Activated naive CD4-positive, alpha-beta T cell treated with anti-CD3 and anti-CD28 coated beads, Interleukin-2, amount 10 ng/mL, durations not matched to agents 7 days and 5 days (primary cell): ENCODE results near the gene OSBPL10.

Source experiments
- CTCF ChIA-PET: fragments of 350-600 bp; sonication (Branson Sonifier 250); formaldehyde crosslinking; loops from one replicate; lab custom pipeline; 2021; ENCODE audit warnings: antibody characterized with exemption; lab: Charles Lee
- DNase-seq: peaks from one replicate; pipeline ENCODE4 v3.0.0-alpha.2; 2020
- H3K27ac Mint-ChIP-seq: one replicate; pipeline ENCODE4 v1.8.0; 2021; ENCODE audit warnings: mild to moderate bottlenecking, moderate library complexity, mixed read lengths
- H3K27me3 Mint-ChIP-seq: one replicate; pipeline ENCODE4 v1.8.0; 2021; ENCODE audit warnings: mild to moderate bottlenecking, mixed read lengths
- H3K36me3 Mint-ChIP-seq: one replicate; pipeline ENCODE4 v1.8.0; 2021; ENCODE audit warnings: mixed read lengths
- H3K4me1 Mint-ChIP-seq: one replicate; pipeline ENCODE4 v1.8.0; 2021; ENCODE audit warnings: mixed read lengths
- H3K4me3 Mint-ChIP-seq: one replicate; pipeline ENCODE4 v1.8.0; 2021; ENCODE audit warnings: mild to moderate bottlenecking, moderate library complexity, mixed read lengths
- H3K9me3 Mint-ChIP-seq: one replicate; pipeline ENCODE4 v1.8.0; 2021; ENCODE audit warnings: mixed read lengths

The OSBPL10 gene

DNA sequence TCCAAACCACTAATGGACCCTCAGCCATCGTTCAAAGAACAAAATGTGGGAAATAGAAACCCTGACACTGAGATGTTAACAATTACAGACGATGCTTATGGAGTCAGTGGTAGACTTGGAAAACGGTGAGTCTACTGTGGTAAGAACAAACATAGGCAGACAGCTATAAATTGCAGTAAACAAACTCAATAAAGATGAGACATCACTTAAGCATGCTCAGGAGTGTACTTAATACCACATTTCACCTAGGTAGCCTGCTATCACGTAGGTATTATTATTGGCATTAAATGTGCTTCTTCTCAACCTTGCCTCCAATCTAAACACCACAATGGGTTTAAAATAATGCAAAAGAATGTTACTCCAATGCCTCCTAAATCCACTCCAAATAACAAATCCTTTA lies 2.5 kb downstream of the OSBPL10 start:
- no peaks in the 10 kb centered on the region for H3K9me3 Mint-ChIP-seq
- no peak overlapping the region for H3K27ac Mint-ChIP-seq
- peaks cover 27% of the 10 kb centered on the region for H3K4me1 Mint-ChIP-seq
- H3K4me3 Mint-ChIP-seq: no peak overlapping the region
- peaks cover 50% of the 10 kb centered on the region for H3K27me3 Mint-ChIP-seq
- CTCF ChIA-PET: no interaction called here
- no peak for DNase-seq
- H3K36me3 Mint-ChIP-seq: no peaks in the 10 kb centered on the region

DNA sequence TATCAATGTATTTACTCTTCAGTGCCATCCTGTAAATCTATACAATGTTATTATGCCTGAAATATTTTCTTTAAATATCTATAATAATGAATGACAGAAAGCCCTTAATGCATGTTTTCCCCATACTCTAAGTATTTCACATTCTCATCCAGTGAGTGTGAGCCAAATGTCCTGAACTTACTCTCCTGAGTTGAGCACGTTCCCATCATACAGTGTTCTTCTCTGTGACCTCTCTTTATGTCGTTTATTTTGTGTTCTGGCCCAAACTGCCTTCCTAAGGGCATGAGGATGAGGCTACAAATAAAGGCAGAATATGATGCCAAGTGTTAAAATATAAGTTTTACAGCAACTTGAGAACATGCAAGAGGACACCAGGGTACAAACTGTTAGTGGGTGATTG lies 3.3 kb downstream of the OSBPL10 start:
- H3K4me1 Mint-ChIP-seq: peaks cover 27% of the 10 kb centered on the region

DNA sequence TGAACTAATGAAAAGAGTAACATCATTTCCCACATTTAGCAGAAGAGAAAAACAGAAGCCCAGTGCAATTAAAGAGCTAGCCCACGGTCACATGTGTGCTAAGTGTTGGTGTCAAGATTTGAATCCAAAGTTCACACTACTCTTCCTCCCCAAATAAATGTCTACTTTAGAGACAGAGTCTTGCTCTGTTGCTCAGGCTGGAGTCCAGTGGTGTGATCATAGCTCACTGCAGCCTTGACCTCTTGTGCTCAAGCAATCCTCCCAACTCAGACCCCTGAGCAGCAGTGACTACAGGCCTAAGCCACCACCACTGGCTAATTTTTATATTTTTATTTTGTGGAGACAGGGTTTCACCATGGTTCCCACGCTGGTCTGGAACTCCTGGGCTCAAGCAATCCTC lies 4.8 kb downstream of the OSBPL10 start:
- Mint-ChIP-seq H3K9me3 (no peaks in the 10 kb centered on the region), H3K36me3 (no peaks in the 10 kb centered on the region), H3K27me3 (peaks cover 35% of the 10 kb centered on the region), H3K4me1 (peaks cover 18% of the 10 kb centered on the region), H3K4me3 (no peak overlapping the region), H3K27ac (no peak overlapping the region)
- no peak for DNase-seq
- CTCF ChIA-PET: interaction anchor here (1.0 kb wide), 1 partner anchor 9 kb away, joined by 3 read pairs; no protein-coding TSS in a partner anchor

More for the DNA sequence above, 3.3 kb downstream of the OSBPL10 start:
- Mint-ChIP-seq H3K36me3 (no peaks in the 10 kb centered on the region), H3K27me3 (peaks cover 49% of the 10 kb centered on the region), H3K27ac (no peak overlapping the region), H3K4me3 (no peak overlapping the region), H3K9me3 (no peaks in the 10 kb centered on the region)
- no peak for DNase-seq
- CTCF ChIA-PET: no interaction called here

DNA sequence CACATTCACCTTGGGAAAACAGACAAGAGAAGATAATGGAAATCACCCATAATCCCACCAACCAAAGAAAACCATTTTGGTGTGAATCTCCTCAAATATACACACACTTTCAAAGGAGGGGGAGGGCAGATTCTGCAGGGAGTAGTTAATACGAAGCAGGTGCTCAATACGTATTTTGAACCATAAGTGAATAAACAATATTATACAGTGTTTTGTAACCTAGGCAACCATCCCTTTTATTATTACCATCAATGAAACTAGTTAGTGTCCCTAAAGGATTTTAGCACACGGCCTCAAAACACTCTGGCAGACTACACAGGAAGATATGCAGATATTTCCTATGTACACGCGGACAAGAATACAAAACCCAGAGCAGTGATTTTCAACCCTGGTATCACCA lies 6.1 kb downstream of the OSBPL10 start:
- Mint-ChIP-seq H3K27ac (no peak overlapping the region), H3K36me3 (no peaks in the 10 kb centered on the region), H3K4me1 (peaks cover 11% of the 10 kb centered on the region), H3K4me3 (no peak overlapping the region), H3K9me3 (no peaks in the 10 kb centered on the region), H3K27me3 (peaks cover 24% of the 10 kb centered on the region)
- CTCF ChIA-PET: no interaction called here
- DNase-seq: no peak

DNA sequence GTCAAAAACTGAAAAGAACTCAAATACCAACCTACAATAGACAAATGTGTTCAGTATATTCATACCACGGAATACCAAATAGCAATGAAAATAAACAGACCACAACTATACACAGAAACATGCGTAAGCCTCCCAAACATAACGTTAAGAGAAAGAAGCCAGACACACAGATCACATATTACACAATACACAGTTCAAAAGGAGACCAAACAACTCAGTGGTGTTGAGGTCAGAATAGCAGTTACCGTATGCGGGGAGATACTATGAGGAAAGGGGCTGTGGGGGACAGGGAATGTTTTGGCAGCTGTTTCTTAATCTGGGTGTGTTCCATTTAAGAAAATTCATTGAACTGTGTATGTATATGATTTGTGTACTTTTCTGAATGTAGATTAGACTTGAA lies 6.6 kb downstream of the OSBPL10 start:
- H3K27me3 Mint-ChIP-seq: peaks cover 19% of the 10 kb centered on the region
- no peak overlapping the region for H3K27ac Mint-ChIP-seq
- no peak overlapping the region for H3K4me3 Mint-ChIP-seq
- no peak for DNase-seq
- no peaks in the 10 kb centered on the region for H3K36me3 Mint-ChIP-seq
- H3K4me1 Mint-ChIP-seq: peaks cover 8% of the 10 kb centered on the region
- CTCF ChIA-PET: no interaction called here
- H3K9me3 Mint-ChIP-seq: no peaks in the 10 kb centered on the region

DNA sequence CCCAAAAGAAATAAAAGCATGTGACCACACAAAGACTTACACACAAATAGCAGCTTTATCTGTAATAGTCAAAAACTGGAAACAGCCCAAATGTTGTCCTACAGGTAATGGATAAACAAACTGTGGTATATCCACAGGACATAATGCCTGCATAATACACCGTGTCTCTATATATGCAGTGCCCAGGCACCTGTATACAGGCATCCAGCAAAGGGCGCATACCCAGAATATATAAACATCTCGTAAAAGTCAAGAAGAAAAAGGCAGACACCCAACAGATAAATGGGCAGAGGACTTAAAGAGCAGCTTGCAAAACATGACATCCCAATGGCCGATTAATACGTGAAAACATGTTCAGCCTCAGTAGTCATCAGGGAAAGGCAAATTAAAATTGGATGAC lies 7.2 kb downstream of the OSBPL10 start:
- H3K27me3 Mint-ChIP-seq: peaks cover 13% of the 10 kb centered on the region
- no peak overlapping the region for H3K4me3 Mint-ChIP-seq
- H3K36me3 Mint-ChIP-seq: no peaks in the 10 kb centered on the region
- H3K9me3 Mint-ChIP-seq: no peaks in the 10 kb centered on the region
- CTCF ChIA-PET: no interaction called here
- no peak for DNase-seq
- no peak overlapping the region for H3K27ac Mint-ChIP-seq
- H3K4me1 Mint-ChIP-seq: peaks cover 2% of the 10 kb centered on the region

DNA sequence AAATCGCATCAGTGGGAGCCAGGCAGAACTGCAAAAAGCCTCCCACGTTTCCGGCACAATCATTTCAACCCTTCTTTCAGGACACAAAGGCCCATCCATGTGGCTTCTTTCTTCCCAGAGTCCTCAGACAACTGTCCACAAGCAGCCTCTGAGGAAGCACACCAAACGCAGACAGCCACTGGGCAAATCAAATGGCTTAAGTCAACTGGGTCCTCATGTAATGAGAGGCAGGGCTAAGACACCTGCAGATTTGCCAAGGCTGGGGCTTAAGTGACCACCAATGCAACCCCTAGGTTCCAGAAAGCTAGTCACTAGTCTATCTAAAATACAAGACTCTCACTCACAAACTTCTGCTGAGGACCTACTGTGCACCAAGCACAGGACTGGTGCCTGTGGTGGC lies 8.0 kb downstream of the OSBPL10 start:
- DNase-seq: no peak
- no peak overlapping the region for H3K4me3 Mint-ChIP-seq
- H3K36me3 Mint-ChIP-seq: no peaks in the 10 kb centered on the region
- no peaks in the 10 kb centered on the region for H3K9me3 Mint-ChIP-seq
- H3K4me1 Mint-ChIP-seq: no peaks in the 10 kb centered on the region
- H3K27me3 Mint-ChIP-seq: peaks cover 12% of the 10 kb centered on the region
- CTCF ChIA-PET: no interaction called here
- no peak overlapping the region for H3K27ac Mint-ChIP-seq

DNA sequence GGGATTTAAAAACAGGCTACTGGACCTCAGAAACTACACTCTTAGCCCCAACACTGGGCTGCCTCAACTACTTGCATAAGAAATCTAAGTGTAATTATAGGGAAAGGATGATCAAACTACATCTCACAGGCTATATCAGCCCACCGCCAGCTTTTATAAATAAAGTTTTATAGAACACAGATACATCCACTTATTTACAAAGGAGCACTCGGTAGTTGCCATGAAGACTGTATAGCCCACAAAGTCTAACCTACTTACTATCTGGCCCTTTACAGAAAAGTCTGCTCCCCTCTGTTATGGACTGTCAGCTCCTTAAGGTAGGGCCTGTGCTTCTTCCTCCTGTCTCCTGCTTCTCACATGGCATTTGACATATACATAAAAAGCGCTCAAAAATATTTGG lies 9.5 kb downstream of the OSBPL10 start:
- Mint-ChIP-seq H3K27ac (no peak overlapping the region), H3K27me3 (peaks cover 5% of the 10 kb centered on the region), H3K4me3 (no peak overlapping the region), H3K9me3 (no peaks in the 10 kb centered on the region), H3K4me1 (no peaks in the 10 kb centered on the region), H3K36me3 (no peaks in the 10 kb centered on the region)
- DNase-seq: no peak
- CTCF ChIA-PET: no interaction called here

DNA sequence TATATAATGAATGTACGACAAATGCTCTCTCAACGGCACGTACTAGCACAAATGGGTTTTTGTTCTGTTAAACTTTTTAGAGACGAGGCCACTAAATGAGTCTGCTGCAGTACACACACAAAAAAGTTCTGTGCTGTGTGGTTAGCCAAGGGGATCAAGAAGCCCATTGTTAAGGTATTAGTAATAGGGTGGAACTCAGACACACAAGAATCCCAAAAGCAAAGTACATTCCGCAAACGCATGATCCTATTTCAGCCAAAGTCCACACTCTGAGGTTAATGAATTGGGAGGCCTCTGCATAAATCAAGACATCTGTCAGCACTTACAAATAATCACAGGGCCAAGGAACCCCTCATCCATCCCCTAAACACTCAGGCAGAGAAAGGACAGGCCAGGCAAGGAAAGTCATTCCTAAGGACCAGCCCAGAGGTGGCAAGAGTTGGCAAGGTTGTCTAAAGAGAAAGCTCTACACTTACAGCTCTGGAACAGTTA lies 12.1 kb downstream of the OSBPL10 start:
- no peak for DNase-seq
- Mint-ChIP-seq H3K27ac (no peak overlapping the region), H3K27me3 (peaks cover 9% of the 10 kb centered on the region), H3K4me3 (no peak overlapping the region), H3K4me1 (no peaks in the 10 kb centered on the region), H3K9me3 (no peaks in the 10 kb centered on the region), H3K36me3 (no peaks in the 10 kb centered on the region)
- CTCF ChIA-PET: no interaction called here

DNA sequence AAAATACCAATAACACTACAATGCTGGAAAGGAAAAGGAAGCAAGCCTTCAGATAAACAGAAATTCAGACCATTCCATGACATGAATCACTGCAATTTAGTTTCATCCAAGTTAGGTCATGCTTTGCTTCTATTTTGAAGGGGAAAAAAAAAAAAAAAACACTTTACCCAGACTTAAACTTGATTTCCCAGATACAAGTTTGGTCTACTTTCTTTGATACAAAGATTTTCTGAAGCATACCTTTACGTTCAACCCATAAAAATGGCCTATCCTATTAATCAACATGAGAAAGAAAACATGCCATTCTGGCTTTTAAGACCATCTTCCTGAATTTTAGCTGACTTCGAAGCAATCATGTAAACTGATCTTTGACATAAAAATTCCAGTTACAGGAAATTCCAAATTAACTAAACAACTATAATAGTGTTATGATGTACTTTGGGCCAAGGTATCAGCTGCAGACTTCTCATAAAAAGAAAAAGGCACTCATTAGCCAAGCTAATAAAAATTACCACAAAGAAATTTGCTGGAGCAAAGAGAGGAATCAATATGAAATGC lies 12.6 kb downstream of the OSBPL10 start:
- no peaks in the 10 kb centered on the region for H3K36me3 Mint-ChIP-seq
- H3K4me3 Mint-ChIP-seq: no peak overlapping the region
- peaks cover 3% of the 10 kb centered on the region for H3K4me1 Mint-ChIP-seq
- no peak for DNase-seq
- CTCF ChIA-PET: no interaction called here
- H3K27me3 Mint-ChIP-seq: peaks cover 14% of the 10 kb centered on the region
- no peak overlapping the region for H3K27ac Mint-ChIP-seq
- no peaks in the 10 kb centered on the region for H3K9me3 Mint-ChIP-seq

DNA sequence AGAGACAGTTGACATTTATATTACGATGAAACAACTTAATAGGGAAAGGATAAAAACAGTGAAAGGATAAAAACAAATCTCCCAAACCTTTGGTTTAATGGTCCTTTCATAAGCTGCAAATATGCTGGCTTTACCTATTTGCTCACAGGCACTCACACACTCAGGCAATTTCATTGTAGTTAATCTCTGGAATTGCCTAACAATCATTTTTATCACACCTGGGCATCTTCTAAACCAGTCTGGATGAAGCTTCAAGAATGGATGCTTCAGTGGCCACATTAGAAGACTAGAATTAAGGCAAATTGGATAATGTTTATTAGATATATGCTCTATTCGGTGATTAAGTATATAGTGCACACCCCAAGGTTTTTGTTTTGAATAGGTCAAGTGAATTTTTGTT lies 13.5 kb downstream of the OSBPL10 start:
- peaks cover 9% of the 10 kb centered on the region for H3K27me3 Mint-ChIP-seq
- no peak overlapping the region for H3K4me3 Mint-ChIP-seq
- H3K36me3 Mint-ChIP-seq: no peaks in the 10 kb centered on the region
- H3K27ac Mint-ChIP-seq: no peak overlapping the region
- H3K4me1 Mint-ChIP-seq: peaks cover 8% of the 10 kb centered on the region
- H3K9me3 Mint-ChIP-seq: no peaks in the 10 kb centered on the region
- CTCF ChIA-PET: interaction anchor here (0.7 kb wide), 1 partner anchor 196 kb away, joined by 3 read pairs; no protein-coding TSS in a partner anchor
- no peak for DNase-seq

DNA sequence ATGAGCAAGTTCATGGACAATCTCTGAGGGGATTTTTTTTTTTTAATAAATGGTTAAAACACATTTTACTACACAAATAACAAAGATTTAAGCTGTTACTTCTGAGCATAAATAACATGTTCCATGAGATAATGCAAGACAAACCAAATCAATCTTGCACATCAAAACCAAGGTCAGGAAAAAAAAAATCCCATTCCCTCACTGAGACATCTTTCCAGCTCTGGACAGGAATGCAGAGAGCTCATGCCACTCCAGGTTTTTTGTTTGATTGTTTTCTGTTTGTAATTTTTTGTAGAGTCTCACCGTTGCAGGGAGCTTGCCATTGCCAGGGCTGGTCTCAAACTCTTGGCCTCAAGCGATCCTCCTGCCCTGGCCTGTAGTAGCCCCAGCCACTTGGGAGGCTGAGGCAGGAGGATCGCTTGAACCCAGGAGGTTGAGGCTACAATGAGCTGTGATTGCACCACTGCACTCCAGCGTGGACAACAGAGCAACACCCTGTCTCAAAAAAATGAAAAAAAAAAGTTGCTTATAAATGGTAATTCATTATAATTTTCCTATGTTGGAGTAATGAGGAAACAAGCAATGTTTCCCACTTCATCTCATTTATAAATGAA lies 14.0 kb downstream of the OSBPL10 start:
- Mint-ChIP-seq H3K27ac (no peak overlapping the region), H3K4me1 (peaks cover 9% of the 10 kb centered on the region), H3K27me3 (peaks cover 9% of the 10 kb centered on the region), H3K36me3 (no peaks in the 10 kb centered on the region), H3K4me3 (no peak overlapping the region), H3K9me3 (no peaks in the 10 kb centered on the region)
- CTCF ChIA-PET: interaction anchor here (0.7 to 0.9 kb wide), 2 partner anchors 52 to 196 kb away, joined by 3 read pairs; no protein-coding TSS in a partner anchor
- no peak for DNase-seq

DNA sequence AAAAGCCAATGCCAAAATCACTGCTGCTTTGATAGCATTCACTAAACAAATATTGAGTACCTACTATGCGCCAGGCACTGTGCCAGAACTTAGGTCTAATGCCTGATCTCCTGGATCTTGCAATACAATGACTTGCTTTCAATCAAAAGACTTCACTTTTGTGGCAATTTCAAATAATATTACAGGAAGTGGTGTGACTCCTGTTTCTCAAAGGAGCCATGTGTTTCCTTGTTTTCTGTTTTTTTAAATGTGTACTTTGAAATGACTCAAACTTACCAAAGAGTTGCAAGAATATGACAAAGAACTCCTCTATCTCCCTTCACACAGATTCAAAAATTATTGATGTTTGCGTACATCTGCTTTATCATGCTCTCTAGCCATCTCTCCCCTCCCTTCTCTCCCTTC lies 18.3 kb downstream of the OSBPL10 start:
- H3K27ac Mint-ChIP-seq: peak overlapping the region; percentile 52
- H3K36me3 Mint-ChIP-seq: no peaks in the 10 kb centered on the region
- H3K27me3 Mint-ChIP-seq: peaks cover 18% of the 10 kb centered on the region
- peaks cover 9% of the 10 kb centered on the region for H3K4me1 Mint-ChIP-seq
- no peak for DNase-seq
- no peaks in the 10 kb centered on the region for H3K9me3 Mint-ChIP-seq
- no peak overlapping the region for H3K4me3 Mint-ChIP-seq
- CTCF ChIA-PET: no interaction called here

DNA sequence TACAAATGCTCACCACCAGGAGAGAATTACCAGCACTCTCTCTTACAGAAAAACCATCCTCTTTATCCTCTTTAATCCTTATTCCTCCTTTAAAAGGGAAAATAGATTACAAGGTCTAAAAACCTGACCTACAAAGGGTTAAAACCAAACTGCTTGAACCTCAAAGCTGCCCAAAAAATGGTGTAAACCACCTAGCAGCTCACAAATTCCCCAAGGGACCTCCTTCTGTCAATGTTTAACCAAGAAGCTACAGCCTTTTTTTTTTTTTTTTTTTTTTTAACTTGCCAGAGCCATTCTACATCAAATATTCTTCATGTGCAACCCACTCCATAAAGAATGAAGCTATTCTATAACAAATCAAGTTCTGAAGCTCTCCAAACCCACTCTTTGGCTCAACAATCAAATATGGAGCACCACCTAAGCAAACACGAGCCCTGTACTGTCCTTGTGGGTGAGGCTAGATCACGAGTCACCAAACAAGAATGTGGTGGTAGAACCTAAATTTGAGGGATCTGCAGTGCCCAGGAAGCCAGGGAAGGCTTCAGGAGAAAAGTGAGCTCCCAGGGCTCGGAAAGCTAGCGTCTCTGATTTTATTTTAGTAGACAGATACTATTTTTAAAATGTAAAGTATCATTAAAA lies 20.1 kb downstream of the OSBPL10 start:
- H3K4me3 Mint-ChIP-seq: no peak overlapping the region
- peaks cover 18% of the 10 kb centered on the region for H3K27me3 Mint-ChIP-seq
- no peak overlapping the region for H3K27ac Mint-ChIP-seq
- peaks cover 2% of the 10 kb centered on the region for H3K9me3 Mint-ChIP-seq
- peaks cover 9% of the 10 kb centered on the region for H3K4me1 Mint-ChIP-seq
- no peaks in the 10 kb centered on the region for H3K36me3 Mint-ChIP-seq
- DNase-seq: no peak
- CTCF ChIA-PET: interaction anchor here (0.9 kb wide), 2 partner anchors 9 to 14 kb away, joined by 3 read pairs; no protein-coding TSS in a partner anchor
